ENCODE data around the gene CPTP.

GRCh38 chr1:1365875-1366698 lies 41.5 kb downstream of the CPTP start:
- TF ChIP-seq YY1 (IDR thresholded peaks at IDR 0.05; ENCODE audit: low read depth): no peak
- TF ChIP-seq REST (IDR thresholded peaks at IDR 0.05; ENCODE audit: low read depth): no peak
- TF ChIP-seq MAX (IDR thresholded peaks at IDR 0.05): no peak
- TF ChIP-seq RAD21 (IDR thresholded peaks at IDR 0.05; ENCODE audit: low read depth): no peak
- TF ChIP-seq TEAD4 (IDR thresholded peaks at IDR 0.05): no peak
- no peak for TF ChIP-seq CREB1 (IDR thresholded peaks at IDR 0.05; ENCODE audit: low read depth)

Measured in Ishikawa (cell line).